Neural progenitor cell (in vitro differentiated cells): ENCODE data around the gene FRMPD2.

Experiments used
- EZH2 ChIP-seq: fragments of 200-600 bp; sonication (generic); IDR thresholded peaks from 2 replicates; pipeline ENCODE4 v1.6.1; 2017; ENCODE audit warnings: antibody characterized with exemption, mild to moderate bottlenecking, moderate library complexity
- TF ChIP-seq, protein P1 (sequence below): fragments of 200-600 bp; sonication (generic); IDR thresholded peaks from 2 replicates; pipeline ENCODE4 v1.5.1; 2017; ENCODE audit warnings: antibody characterized with exemption, mild to moderate bottlenecking

- TF ChIP-seq, protein P1, sequence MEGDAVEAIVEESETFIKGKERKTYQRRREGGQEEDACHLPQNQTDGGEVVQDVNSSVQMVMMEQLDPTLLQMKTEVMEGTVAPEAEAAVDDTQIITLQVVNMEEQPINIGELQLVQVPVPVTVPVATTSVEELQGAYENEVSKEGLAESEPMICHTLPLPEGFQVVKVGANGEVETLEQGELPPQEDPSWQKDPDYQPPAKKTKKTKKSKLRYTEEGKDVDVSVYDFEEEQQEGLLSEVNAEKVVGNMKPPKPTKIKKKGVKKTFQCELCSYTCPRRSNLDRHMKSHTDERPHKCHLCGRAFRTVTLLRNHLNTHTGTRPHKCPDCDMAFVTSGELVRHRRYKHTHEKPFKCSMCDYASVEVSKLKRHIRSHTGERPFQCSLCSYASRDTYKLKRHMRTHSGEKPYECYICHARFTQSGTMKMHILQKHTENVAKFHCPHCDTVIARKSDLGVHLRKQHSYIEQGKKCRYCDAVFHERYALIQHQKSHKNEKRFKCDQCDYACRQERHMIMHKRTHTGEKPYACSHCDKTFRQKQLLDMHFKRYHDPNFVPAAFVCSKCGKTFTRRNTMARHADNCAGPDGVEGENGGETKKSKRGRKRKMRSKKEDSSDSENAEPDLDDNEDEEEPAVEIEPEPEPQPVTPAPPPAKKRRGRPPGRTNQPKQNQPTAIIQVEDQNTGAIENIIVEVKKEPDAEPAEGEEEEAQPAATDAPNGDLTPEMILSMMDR = no peak
- TF ChIP-seq EZH2 = no peak
Measured at GRCh38 chr10:48305905-48306264, 31.4 kb upstream of the FRMPD2 start.
